ENCODE measurements around the gene GPR137.

GRCh38 chr11:64321533-64321932 lies 35.9 kb downstream of the GPR137 start:
- TF ChIP-seq, protein P1, sequence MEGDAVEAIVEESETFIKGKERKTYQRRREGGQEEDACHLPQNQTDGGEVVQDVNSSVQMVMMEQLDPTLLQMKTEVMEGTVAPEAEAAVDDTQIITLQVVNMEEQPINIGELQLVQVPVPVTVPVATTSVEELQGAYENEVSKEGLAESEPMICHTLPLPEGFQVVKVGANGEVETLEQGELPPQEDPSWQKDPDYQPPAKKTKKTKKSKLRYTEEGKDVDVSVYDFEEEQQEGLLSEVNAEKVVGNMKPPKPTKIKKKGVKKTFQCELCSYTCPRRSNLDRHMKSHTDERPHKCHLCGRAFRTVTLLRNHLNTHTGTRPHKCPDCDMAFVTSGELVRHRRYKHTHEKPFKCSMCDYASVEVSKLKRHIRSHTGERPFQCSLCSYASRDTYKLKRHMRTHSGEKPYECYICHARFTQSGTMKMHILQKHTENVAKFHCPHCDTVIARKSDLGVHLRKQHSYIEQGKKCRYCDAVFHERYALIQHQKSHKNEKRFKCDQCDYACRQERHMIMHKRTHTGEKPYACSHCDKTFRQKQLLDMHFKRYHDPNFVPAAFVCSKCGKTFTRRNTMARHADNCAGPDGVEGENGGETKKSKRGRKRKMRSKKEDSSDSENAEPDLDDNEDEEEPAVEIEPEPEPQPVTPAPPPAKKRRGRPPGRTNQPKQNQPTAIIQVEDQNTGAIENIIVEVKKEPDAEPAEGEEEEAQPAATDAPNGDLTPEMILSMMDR (IDR thresholded peaks at IDR 0.05): no peak
- TF ChIP-seq POLR2A (IDR thresholded peaks at IDR 0.05): peak; percentile 76

Measured in transverse colon (tissue), 3 donors.